CD4-positive, alpha-beta T cell treated with Interleukin-1 beta for 1 hour (primary cell): Measurements from ENCODE around the gene RBMS1.
"Not testable (repeated sequence)": the region's sequence is repeated elsewhere in the genome, so short reads cannot be mapped to it uniquely, and the experiment has no call there.

Source experiments
- DNase-seq, 2 donors: peaks; one replicate each; pipeline ENCODE4 v3.0.0-alpha.2; 2020 to 2022

The RBMS1 gene

DNA sequence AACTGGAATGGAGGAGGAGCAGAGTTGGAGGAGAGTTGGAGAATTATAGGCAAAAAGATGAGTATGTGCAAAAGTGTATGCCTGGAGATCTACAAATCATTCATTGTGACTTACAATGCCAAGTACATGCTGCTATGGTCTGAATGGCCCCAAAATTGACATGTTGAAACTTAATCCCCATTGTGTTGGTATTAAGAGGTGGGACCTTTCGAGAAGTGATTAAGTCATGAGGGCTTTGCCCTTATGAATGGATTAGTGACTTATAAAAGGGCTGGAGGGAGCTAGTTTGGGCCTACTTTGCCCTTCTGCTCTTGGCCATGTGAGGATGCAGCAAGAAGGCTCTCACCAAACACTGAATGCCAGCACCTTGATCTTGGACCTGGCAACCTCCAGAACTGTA, 6.3 kb upstream of the RBMS1 start:
- no peak for DNase-seq

DNA sequence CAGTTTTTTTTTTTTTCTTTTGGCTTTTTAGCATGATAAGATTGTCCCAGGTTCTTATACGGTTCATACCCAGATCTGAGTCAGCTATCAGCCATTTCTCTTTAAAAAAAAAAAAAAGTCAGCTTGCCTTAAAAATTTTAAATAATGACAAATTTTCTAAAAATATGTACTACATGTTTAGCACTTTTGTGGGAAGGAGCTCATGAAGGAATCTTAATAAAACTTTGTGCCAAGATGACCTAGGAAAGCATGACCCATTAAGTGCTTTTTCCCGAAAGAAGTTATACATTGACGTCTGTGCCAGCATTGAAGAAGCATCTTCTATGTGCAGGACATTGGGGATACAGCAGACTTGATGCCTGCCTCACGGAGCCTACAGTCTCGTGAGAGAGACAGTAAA, 4.5 kb upstream of the RBMS1 start:
- DNase-seq: no peak

DNA sequence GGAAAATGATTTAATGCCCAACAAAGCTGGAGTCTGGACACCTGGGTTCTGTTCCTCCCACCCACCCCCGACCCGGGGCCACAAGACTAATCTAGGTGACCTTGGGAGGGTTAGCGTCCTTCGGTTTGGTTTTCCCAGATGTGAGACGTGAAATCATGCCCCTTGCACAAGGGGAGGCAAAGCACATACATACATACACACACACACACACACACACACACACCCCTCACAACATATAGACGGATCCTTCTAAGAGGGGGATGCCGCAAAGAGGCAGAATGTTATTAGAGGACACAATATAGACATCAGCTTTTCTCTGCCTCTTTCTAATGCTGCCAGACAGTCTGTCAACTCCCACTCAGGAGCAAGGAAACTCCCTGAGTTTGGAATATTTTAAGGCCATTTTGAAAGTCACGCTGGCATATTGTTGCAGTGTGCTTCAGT, 616 bp upstream of the RBMS1 start:
- DNase-seq: no peak

DNA sequence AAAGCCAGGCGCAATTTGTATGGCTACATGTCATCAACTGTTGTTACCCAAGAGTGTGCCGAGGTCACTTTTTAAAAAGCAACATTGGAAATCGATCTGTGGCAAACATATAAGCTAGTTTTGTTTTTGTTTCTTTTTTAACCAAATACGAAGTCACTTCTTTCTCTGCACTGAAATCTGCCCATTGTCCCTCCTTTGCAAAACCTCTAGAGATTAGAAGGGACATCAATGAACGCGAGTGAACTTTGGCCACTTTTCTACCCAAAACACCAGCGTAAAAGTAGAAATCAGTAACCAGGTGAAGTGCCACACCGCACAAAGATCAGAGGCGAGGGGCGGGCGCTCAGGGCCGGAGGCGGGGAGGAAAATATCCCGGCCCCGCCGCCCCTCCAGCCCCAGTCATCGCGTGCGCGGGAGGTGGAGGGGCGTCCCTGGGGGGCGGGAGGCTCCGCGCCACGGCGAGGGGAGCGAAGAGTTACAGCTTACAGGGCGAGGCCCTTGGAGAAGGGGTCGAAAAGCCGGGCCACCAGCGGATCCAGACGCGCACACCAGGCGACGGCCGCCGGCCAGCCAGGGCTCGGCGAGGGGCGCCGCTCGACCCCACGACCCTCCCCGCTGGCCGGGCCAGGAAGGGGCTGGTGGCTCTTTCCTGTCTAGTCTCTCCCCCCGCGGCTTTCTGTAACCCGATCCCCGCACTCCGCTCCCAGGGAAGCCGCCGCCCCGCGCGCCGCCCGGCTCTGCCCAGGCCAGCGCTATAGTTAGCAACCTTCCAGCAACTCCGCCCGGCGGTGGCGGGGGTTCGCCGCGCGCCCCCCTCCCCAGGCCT, 993 bp downstream of the RBMS1 start:
- peak; percentile 44 to 56 for DNase-seq

DNA sequence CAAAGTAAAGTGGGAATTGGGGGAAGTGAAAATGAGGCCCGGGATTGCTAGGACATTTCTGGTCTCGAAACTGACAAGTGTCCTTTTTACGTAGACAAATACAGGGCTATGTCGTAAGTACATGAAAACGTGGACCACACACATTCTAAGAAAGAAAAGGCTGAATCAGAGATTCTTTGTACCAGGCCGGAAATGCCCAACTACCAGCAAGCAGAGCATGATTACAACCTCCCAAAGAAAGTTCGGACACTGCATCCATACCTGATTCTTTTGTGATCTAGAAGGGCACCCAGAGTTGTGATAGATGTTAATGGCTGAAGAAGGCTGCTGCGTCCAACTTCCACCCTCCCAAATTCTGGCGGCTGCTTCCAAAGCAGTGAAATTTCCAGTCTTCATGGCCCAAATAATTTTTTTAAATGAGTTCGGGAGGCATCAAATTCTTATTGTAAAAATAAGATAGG, 1.7 kb downstream of the RBMS1 start:
- DNase-seq: no peak

DNA sequence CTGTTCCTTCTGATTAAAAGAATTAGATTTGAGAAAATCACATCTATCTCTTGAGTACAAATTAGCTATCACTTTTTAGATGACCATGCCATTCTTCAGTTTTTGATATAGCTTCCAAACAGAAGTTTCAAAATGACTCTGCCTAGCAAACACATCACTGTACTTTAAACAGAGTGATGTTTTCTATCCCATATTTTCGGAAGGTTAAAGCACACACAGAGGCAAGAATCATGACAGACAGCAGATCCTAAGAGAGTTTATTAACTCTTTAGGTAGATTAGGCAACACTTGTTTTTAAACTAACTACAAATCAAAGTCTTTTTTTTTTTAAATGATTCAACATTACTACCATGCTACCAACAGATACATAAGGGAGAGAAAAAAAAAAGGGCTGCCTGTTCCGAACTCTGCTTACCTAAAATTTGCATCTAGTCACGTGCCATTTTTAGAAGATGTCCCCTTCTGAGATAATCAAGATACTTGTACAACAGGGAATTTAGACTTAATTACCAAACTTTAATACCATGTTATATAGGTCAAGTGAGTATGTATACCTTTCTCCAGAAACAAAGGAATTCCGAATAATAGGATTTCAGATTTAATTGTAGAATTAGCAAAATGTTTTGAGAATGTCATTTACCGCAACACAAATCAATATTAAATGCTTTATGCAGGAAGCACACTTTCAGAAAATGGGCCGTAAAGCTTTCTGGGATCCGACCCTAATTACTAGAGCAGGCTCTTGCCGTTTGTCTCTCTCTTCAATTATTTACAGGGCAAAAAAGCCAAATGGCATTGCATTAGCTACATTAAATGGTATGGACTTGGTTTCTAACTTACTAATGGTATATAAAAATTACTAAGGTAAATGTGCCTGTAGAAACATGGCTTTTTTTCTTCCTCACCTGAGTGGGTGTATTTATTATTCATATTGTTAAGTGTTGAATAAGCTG, 2.6 kb downstream of the RBMS1 start:
- no peak for DNase-seq

DNA sequence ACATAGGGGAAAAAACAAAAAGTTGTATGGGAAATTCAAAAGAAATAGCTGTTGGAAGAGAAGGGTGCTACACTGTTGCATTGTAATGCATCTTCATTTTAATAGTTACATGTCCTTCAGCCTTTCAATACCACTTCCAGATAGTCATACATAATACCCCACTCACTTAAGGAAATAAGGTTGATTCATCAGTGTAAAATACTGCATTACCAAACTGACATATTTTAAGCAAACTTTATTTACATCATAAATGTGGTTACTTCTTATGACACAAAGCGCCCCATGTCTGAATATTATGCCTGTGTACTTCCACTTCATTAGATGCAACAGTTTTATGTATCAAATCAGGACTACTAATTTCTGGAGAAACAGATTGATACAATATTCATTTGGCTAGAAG, 4.5 kb downstream of the RBMS1 start:
- DNase-seq: no peak

DNA sequence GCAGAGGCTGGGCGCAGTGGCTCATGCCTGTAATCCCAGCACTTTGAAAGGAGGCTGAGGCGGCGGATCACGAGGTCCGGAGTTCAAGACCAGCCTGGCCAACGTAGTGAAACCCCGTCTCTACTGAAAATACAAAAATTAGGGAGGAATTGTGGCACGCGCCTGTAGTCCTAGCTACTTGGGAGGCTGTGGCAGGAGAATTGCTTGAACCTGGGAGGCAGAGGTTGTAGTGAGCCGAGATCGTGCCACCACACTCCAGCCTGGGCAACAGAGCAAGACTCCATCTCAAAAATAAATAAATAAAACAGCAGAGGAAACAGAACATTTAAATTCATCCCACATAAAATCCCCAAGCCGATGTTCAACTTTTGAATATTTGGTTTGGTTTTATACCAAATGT, 5.3 kb downstream of the RBMS1 start:
- DNase-seq: not testable (repeated sequence)

DNA sequence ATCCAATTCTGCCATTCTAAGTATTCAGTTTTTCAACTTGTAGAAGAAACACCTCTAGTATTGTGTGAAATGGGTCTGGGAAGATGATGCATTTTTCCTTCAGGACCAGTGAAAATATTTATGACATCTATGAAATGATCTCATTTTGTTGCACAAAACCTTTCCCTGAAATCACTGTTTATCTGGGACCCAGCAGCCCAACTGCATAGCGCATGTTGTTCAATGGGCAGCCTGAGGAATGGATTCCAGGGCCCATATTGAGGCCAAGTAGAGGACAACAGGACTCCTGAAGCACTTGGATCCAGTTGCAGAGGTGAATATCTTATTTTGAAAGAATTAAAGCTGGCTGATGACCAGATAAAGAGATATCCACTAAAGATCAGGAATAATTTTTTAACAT, 7.3 kb downstream of the RBMS1 start:
- no peak for DNase-seq

DNA sequence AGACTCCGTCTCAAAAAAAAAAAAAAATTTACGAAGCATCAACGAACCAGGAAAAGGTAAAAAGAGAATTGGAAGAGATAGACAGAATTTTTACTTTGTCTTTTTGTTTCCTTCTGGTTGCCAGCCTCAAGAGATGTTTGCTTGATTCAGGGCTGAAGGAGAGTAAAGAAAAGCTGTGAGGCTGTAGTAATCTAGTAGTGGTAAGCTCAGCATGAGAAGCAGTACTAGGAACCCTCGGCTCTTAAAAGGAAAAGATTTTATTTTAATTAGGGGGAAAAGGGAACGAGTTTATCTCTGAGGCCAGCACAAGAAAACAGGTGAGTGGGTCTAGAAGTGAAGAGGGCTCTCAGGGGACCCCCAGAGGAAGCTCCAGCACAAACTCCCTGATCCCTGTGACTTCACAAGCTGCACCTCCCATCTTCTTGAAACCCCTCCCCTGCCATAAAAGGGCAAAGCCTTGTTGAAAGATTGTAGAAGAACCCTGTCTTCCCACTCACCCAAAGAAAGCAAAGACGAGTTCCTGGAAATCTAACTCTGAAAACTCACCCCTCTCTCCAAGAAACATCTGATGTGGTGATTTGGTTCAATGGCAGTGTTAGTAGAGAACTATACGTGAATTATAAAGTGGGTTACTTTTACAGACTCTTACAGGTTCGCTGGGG, 8.6 kb downstream of the RBMS1 start:
- DNase-seq: no peak

DNA sequence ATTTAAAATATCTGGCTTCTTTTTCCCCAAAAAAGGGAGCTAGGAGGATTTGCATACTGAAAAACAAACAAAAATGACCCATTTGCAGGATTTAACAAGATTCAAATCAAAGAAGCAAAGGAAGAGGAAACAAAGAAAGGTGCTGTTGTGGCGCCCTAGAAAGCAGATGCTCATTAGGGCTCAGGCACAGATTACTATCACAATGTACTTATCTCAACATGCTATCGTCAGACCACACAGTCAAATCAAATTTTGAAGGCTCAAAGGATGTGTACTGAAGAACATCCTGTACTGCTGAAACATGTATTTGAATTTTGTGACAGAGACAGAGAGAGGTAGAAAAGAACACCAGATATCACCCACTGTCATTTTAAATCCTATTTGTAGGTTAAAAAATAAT, 10.9 kb downstream of the RBMS1 start:
- peak; percentile 26 to 70 for DNase-seq

DNA sequence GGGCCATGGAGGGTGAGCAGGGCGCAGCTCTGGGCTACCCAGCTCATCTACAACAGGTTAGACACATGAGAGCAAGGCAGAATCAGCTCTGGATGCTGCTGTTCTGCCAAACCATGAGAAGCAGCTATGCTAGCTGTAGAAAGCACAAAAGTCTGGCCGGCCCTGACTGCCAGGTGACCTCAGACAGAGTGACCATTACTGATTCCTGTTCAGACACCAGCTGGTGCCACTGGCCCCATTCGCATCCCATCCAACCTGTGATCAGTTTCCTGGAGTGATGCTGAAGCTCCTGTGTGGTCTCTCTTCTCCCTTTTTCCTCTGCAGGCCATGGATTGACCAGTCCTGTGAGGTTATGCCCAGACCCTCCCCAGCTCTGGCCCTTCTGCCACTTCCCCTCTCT, 14.3 kb downstream of the RBMS1 start:
- DNase-seq: no peak

DNA sequence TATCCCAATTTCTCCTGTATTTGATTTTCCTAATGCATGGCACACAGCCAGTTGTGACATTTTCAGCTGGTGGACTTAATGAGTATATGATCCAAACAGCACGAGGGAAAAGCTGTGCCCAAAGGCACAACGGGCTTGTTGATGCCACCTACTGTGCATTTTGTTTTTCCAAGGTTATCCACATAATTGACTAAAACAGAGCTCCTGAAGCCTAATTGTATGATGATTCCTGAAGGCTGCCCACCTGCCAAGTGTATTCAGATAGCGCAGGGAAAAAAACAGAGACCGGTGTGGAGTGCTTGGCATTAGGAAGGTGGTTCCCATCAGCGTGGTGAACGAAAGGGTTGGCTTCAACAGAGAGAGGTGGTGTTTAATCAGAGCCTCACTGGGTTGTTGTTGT, 14.9 kb downstream of the RBMS1 start:
- DNase-seq: no peak

DNA sequence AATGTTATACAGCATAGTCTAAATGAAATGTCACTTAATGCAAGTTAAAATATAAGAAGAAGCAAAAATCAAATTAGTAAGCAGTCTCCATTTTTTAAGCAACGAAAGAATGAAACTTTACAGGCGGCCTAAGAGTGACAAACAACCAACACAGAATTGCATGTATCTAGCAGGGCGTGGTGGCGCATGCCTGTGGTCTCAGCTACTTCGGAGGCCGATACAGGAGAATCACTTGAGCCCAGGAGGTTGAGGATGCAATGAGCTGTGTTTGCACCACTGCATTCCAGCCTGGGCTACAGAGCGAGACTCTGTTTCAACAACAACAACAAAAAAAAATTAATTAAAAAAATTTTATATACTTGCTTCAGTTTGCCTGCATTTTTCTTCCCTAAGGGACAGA, 16.6 kb downstream of the RBMS1 start:
- DNase-seq: no peak

DNA sequence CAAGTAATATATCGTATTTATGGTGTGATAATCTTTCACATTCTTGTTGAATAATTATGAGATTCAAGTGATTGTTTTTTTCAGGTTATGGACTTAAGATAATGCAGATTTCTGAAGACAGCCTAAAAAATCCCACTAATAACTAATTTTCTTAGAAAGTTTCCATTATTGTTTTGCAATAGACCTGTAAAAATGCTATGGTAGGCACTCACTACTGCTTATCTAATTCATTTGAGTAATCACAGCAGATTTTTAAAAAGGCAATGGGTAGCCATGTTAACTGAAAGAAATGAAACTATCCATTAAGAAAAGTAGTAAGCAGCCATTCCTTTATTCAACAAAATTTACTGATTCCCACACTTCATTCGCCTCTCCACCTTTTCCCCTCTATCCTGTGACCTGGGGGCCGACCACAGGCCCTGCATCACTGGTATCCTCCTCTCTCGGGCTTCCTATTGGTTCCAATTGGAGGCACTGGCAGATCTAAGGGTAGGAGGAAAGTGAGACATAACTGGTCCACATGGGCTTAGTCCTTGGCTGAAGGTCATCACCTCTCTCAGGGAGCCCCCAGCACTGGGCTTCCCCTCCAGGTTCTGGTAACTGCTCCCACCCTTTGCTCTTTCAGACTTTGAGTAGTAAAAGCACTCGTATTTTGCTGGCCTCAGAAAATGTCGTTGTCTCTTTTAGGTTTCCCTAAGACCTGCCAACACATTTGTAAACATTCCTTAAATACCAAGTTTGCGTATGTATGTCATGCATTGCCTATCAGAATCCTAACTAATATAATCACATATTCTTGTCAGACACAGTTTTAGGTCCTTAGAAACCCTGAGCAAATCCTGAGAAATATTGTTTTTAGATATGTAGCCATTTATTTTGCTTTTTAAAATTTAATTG, 18.5 kb downstream of the RBMS1 start:
- no peak for DNase-seq

DNA sequence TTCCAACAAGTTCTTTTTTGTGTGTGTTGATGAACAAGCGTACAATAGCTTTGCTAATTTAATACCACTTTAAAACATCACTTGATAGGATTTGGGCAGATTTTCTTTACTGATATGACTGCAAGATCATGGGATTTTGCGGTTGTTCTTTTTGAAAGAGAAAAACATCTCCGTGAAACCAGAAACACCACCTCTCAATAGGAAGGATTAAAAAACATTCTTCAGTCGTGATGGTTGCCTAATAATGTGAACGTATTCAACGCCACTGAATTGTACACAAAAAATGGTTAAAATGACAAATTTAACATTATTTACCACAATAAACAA, 19.3 kb downstream of the RBMS1 start:
- no peak for DNase-seq

DNA sequence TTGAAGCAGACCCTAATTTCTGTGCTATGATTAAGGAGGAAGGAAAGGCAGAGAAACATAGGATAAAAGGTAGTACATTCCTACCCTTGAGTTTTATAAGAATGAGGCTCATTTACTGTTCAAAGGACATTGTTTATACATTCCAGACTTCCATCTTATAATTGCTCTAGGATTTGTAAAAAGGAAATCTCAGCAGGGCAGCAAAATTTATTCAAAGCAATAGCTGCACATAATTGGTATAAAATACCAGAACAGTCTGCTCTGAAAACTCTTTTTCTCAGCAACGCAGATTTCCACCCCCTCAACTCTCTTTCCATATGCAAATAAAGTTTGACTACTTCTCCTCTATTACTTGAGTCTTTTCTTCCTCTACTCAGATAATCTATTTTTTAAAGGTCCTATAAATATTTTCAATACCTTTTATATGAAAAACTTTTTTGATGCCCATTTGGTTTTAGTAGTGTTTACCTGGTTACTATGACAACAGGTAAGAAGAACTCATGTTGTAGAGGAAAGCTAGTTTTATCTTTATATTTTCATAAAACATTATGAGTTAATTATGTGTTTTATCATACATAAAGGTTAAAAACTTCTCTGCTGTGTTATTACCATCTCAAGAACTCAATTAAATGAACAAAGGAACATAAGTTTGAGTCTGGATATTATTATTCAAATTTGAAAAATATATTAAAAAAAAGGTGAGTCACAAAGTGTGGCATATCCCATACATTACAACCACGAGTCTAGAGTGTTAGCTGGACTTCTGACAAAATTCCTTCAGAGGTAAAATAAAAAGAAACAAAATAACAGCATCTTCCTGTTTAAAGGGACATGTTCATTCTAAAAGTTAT, 19.9 kb downstream of the RBMS1 start:
- DNase-seq: no peak

DNA sequence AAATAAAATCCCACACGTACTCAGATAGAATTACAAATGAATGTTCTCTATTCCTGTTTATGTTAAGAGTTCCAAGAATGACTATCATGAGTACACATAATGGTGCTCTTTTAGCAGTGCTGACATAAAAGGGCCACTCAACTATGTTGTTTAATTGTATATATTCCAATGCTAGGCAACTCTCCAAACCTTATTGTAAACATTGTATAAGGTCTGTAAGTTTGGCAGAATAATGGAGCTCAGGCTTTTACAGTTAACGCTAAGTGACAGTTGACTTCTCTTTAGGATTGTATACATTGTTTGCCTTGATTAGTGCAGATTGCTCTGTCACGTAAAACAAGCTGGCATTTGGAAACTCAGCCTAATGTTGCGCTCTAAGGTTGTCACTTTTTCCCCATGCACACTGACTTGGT, 20.8 kb downstream of the RBMS1 start:
- DNase-seq: no peak

DNA sequence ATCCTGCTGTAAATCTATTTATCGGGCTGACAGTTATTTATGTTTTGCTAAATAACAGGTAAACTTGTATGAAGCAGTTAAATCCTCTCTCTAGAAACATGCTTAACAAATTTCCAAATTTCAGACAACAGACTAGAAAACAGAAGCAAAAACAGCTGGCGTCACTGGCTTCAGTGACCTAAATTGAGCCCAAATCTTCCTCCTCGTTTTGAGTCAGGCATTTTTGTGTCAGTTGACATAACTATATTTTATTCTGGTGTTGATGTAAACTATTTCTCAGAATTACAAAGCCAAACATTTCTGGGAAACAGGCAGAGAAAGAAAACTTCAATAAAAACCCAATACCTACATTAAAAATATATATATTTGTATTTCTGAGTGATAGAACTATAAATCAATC, 21.7 kb downstream of the RBMS1 start:
- peak; percentile 11 to 29 for DNase-seq

DNA sequence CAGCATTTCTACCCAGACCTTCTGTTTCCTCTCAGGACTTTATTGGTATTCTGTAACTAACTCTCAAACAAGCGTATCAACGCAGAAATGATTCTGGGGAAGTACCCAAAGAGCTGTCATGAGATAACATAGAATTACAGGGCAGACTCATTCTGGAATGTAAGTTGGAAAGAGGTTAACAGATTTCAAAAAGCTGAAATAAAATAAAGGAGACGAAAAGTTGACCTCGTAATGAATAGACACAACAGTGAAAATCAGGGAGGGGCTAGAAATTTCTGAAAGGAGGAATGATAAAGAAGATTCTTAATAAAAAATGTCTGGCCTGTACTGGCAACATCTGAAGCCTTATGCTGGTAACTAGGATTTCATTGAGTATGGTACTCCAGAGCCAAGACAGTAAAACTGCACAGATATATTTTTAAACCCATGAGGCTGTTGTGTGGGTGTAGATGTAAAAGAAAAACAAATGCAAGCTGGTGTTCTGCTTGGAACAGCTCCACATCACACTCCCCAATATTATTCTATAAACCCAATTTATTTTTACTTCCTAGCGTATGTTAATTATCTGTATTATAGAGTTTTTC, 23.9 kb downstream of the RBMS1 start:
- no peak for DNase-seq

DNA sequence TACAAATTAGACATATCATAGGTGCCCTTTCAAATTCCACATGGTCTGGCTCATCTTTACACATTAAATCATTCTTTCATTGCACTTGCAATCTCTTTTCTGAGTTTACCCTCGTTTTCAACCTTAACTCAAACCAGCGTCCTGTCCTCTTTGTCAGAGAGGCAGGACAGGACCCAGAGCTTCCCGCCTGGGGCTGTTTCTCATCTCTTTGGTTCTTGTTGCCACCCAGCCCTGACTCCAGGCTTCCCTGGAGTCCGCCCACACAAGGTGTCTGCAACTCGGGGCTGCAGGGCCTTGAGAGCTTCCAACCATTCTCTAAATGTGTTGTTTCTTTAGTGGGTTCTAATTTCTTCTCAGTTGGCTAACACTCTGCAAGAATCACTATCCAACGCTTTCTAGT, 24.4 kb downstream of the RBMS1 start:
- no peak for DNase-seq
